Measurements from ENCODE around the gene MORN1.

MORN1 gene

DNA sequence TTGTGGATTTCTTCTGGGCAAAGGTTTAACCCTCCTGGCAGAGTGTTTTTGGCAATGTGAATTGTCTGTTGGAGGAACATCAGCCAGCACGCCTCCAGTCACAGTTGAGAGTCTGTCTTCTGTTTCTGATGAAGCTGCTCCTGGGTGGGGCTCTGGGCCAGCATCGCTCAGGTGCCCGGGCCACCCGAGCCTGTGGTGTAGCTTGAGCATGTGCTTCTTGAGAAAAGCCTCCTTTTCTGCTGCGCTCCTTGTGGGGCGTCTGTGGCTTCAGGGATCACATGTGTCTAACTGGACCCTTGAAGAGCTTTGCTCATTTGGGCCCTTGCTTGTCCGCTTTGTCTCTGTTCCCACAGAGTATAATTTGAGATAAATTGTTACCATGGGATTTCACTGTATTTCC lies 7.5 kb upstream of the MORN1 start:
- TF ChIP-seq, protein P1, sequence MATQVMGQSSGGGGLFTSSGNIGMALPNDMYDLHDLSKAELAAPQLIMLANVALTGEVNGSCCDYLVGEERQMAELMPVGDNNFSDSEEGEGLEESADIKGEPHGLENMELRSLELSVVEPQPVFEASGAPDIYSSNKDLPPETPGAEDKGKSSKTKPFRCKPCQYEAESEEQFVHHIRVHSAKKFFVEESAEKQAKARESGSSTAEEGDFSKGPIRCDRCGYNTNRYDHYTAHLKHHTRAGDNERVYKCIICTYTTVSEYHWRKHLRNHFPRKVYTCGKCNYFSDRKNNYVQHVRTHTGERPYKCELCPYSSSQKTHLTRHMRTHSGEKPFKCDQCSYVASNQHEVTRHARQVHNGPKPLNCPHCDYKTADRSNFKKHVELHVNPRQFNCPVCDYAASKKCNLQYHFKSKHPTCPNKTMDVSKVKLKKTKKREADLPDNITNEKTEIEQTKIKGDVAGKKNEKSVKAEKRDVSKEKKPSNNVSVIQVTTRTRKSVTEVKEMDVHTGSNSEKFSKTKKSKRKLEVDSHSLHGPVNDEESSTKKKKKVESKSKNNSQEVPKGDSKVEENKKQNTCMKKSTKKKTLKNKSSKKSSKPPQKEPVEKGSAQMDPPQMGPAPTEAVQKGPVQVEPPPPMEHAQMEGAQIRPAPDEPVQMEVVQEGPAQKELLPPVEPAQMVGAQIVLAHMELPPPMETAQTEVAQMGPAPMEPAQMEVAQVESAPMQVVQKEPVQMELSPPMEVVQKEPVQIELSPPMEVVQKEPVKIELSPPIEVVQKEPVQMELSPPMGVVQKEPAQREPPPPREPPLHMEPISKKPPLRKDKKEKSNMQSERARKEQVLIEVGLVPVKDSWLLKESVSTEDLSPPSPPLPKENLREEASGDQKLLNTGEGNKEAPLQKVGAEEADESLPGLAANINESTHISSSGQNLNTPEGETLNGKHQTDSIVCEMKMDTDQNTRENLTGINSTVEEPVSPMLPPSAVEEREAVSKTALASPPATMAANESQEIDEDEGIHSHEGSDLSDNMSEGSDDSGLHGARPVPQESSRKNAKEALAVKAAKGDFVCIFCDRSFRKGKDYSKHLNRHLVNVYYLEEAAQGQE (IDR thresholded peaks at IDR 0.05; ENCODE audit: low read depth) = no peak
- TF ChIP-seq ZBTB7A (IDR thresholded peaks at IDR 0.05; ENCODE audit: low read depth) (no peak), FOXM1 (IDR thresholded peaks at IDR 0.05; ENCODE audit: borderline replicate concordance, low read depth) (no peak), TCF12 (IDR thresholded peaks at IDR 0.05; ENCODE audit: low read depth) (no peak), YY1 (IDR thresholded peaks at IDR 0.05; ENCODE audit: low read depth) (no peak), TAF1 (IDR thresholded peaks at IDR 0.05; ENCODE audit: low read depth) (no peak)

DNA sequence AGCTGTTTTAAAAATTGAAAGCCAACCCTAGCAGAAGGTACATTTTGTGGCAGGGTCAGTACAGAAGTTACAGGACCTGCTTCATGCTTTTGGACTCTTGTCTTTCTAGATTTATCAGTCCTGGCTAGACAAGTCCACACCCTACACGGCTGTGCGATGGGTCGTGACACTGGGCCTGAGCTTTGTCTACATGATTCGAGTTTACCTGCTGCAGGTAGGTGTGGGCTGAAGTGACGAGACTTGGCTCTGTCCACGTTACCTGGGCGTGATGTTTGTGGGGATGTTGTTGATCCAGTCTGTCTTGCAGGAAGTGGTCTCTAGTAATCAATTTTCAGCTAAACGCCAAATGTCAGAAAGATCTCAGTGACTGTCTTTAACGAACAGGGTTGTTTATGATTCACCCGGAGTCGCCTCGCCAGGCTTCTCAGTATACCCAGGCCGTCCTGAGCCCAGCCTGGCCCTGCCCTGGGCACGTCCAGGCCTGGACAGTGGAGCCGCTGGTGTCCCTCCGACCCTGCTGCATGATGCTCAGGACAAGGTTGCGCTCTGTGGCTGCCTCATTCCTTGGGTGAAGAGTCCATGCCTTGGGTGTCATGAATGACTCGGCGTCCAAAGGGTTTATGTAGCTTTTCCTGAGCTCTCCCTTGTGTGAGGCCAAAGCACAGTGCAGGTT lies 5.8 kb upstream of the MORN1 start:
- no peak for TF ChIP-seq YY1 (IDR thresholded peaks at IDR 0.05; ENCODE audit: low read depth)
- no peak for TF ChIP-seq CEBPB (IDR thresholded peaks at IDR 0.05)
- TF ChIP-seq, protein P1 (IDR thresholded peaks at IDR 0.05; ENCODE audit: low read depth) = no peak
- no peak for TF ChIP-seq TEAD4 (IDR thresholded peaks at IDR 0.05)
- no peak for TF ChIP-seq ZBTB7A (IDR thresholded peaks at IDR 0.05; ENCODE audit: low read depth)
- TF ChIP-seq RAD21 (IDR thresholded peaks at IDR 0.05; ENCODE audit: low read depth) = no peak
- TF ChIP-seq EP300 (IDR thresholded peaks at IDR 0.05; ENCODE audit: borderline replicate concordance) = no peak
- TF ChIP-seq TCF12 (IDR thresholded peaks at IDR 0.05; ENCODE audit: low read depth) = no peak
- TF ChIP-seq NFIC (IDR thresholded peaks at IDR 0.05) = no peak
- no peak for TF ChIP-seq TAF1 (IDR thresholded peaks at IDR 0.05; ENCODE audit: low read depth)
- TF ChIP-seq CREB1 (IDR thresholded peaks at IDR 0.05; ENCODE audit: low read depth) = no peak
- TF ChIP-seq EGR1 (IDR thresholded peaks at IDR 0.05) = no peak
- no peak for TF ChIP-seq FOXM1 (IDR thresholded peaks at IDR 0.05; ENCODE audit: borderline replicate concordance, low read depth)
- TF ChIP-seq, protein P2, sequence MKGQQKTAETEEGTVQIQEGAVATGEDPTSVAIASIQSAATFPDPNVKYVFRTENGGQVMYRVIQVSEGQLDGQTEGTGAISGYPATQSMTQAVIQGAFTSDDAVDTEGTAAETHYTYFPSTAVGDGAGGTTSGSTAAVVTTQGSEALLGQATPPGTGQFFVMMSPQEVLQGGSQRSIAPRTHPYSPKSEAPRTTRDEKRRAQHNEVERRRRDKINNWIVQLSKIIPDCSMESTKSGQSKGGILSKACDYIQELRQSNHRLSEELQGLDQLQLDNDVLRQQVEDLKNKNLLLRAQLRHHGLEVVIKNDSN (IDR thresholded peaks at IDR 0.05) = no peak
- TF ChIP-seq, protein P3, sequence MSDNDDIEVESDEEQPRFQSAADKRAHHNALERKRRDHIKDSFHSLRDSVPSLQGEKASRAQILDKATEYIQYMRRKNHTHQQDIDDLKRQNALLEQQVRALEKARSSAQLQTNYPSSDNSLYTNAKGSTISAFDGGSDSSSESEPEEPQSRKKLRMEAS (IDR thresholded peaks at IDR 0.05) = no peak

DNA sequence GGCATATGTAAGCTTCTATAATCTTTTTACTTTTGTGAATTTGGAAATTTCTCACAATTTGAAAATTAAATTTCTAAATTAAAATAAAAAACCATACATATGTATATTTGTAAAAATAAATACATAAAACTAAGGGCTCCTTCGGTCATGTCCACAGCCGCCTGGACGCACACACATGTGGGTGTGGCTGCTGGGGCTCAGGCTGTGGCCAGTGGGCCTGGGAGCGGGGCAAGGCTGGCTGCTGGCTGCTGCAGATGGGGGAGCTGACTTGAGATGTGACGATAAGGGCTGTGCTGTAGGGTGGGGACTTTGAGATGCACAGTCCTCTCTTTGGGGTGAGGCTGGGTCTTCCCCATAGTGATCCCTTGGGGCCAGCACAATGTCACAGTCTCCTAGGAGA lies 5.1 kb upstream of the MORN1 start:
- TF ChIP-seq, protein P1 (IDR thresholded peaks at IDR 0.05; ENCODE audit: low read depth) = no peak
- TF ChIP-seq FOXM1 (IDR thresholded peaks at IDR 0.05; ENCODE audit: borderline replicate concordance, low read depth) (no peak), TCF12 (IDR thresholded peaks at IDR 0.05; ENCODE audit: low read depth) (no peak), EGR1 (IDR thresholded peaks at IDR 0.05) (no peak), YY1 (IDR thresholded peaks at IDR 0.05; ENCODE audit: low read depth) (no peak), EP300 (IDR thresholded peaks at IDR 0.05; ENCODE audit: borderline replicate concordance) (no peak), RAD21 (IDR thresholded peaks at IDR 0.05; ENCODE audit: low read depth) (no peak), TAF1 (IDR thresholded peaks at IDR 0.05; ENCODE audit: low read depth) (no peak), CREB1 (IDR thresholded peaks at IDR 0.05; ENCODE audit: low read depth) (no peak), ZBTB7A (IDR thresholded peaks at IDR 0.05; ENCODE audit: low read depth) (no peak), TEAD4 (IDR thresholded peaks at IDR 0.05) (no peak), NFIC (IDR thresholded peaks at IDR 0.05) (no peak)
- TF ChIP-seq, protein P2 (IDR thresholded peaks at IDR 0.05) = no peak
- TF ChIP-seq, protein P3 (IDR thresholded peaks at IDR 0.05) = no peak

DNA sequence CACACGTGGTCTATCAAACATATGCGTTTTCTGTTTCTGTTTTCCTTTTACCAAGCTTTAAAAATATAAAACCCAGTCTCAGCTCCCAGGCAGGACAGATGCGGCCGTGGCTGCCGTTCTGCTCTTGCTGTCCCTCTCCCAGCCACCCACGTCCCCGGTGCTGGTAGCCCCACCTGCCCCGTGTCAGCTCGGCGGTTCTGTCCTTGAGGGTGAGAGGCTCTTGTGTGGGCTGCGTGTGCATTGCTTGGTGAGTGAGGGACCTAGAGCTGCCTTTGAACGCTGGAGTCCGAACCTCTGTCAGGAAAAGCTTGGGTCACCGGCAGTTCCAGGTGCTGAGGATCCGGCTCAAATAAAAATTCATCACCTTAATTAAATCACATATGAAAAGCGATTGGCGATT lies 4.7 kb upstream of the MORN1 start:
- TF ChIP-seq CREB1 (IDR thresholded peaks at IDR 0.05; ENCODE audit: low read depth) (no peak), EGR1 (IDR thresholded peaks at IDR 0.05) (no peak), EP300 (IDR thresholded peaks at IDR 0.05; ENCODE audit: borderline replicate concordance) (no peak), TEAD4 (IDR thresholded peaks at IDR 0.05) (no peak), NFIC (IDR thresholded peaks at IDR 0.05) (no peak), ZBTB7A (IDR thresholded peaks at IDR 0.05; ENCODE audit: low read depth) (no peak), CEBPB (IDR thresholded peaks at IDR 0.05) (no peak), TCF12 (IDR thresholded peaks at IDR 0.05; ENCODE audit: low read depth) (no peak), FOXM1 (IDR thresholded peaks at IDR 0.05; ENCODE audit: borderline replicate concordance, low read depth) (no peak), YY1 (IDR thresholded peaks at IDR 0.05; ENCODE audit: low read depth) (no peak)
- TF ChIP-seq, protein P1 (IDR thresholded peaks at IDR 0.05; ENCODE audit: low read depth) = no peak
- TF ChIP-seq, protein P2 (IDR thresholded peaks at IDR 0.05) = no peak
- TF ChIP-seq, protein P3 (IDR thresholded peaks at IDR 0.05) = no peak
